ENCODE results near the gene ZNF33A. TPM values are rescaled to one million over a fixed set of nuclear protein-coding genes. Genes with fewer than 3 reads are reported as not detected.
"Not testable (repeated sequence)": the region's sequence is repeated elsewhere in the genome, so short reads cannot be mapped to it uniquely, and the experiment has no call there.

ZNF33A gene
- total RNA-seq, 1 donor from 2014 or later = 18.9 TPM

GRCh38 chr10:37976091-37976879 is 34.2 kb upstream of the ZNF33A start, which contains the start of gene ZNF25:
Gene ZNF25 (minus strand): TSS chr10:37976647. CDS start chr10:37971722, 4,925 bp downstream.
- Histone ChIP-seq H3K9me3 (no peaks in the 10 kb centered on the region), H3K27ac (peak within 1 kb of the TSS; percentile 96), H3K4me1 (peaks cover 12% of the 10 kb centered on the region), H3K36me3 (no peaks in the 10 kb centered on the region), H3K4me3 (peak within 1 kb of the TSS; percentile 63 to 77), H3K27me3 (no peaks in the 10 kb centered on the region)
- DNase-seq (ENCODE audit: extremely low spot score in 2 of 2) = peak; percentile 99
- TF ChIP-seq CTCF (IDR thresholded peaks at IDR 0.05) = peak; percentile 51 to 91 (median 81)
- peak in 1 of 2 donors; percentile 66 for TF ChIP-seq POLR2A (IDR thresholded peaks at IDR 0.05)
- TF ChIP-seq POLR2AphosphoS5 (IDR thresholded peaks at IDR 0.05; ENCODE audit: insufficient read depth in 1 of 2, low read depth in 1 of 2) = peak; percentile 91 to 97
- intact Hi-C loops (cut with DNase I) = loop anchor here (2.0 to 10.0 kb wide), 2 partner anchors 35 to 119 kb away; partner anchors contain the start of genes ZNF33A and ZNF37A

- Histone ChIP-seq H3K4me3 (peak overlapping the region; percentile 32 to 77), H3K4me1 (peaks cover 12% of the 10 kb centered on the region), H3K9me3 (no peaks in the 10 kb centered on the region), H3K27me3 (no peaks in the 10 kb centered on the region), H3K36me3 (no peaks in the 10 kb centered on the region), H3K27ac (peak overlapping the region; percentile 55)
- intact Hi-C loops (cut with DNase I) = loop anchor here (2.0 to 10.0 kb wide), 2 partner anchors 34 to 118 kb away; partner anchors contain the start of genes ZNF33A and ZNF37A
- no peak for DNase-seq (ENCODE audit: extremely low spot score in 2 of 2)
- TF ChIP-seq POLR2A (IDR thresholded peaks at IDR 0.05) = no peak
- no peak for TF ChIP-seq POLR2AphosphoS5 (IDR thresholded peaks at IDR 0.05; ENCODE audit: insufficient read depth in 1 of 2, low read depth in 1 of 2)
- TF ChIP-seq CTCF (IDR thresholded peaks at IDR 0.05) = no peak
These were observed 33.6 kb upstream of the ZNF33A start for GRCh38 chr10:37976880-37977203.

GRCh38 chr10:37991655-37992054 is 18.8 kb upstream of the ZNF33A start:
- no peak for DNase-seq (ENCODE audit: extremely low spot score in 2 of 2)
- no peak overlapping the region for H3K4me3 ChIP-seq
- TF ChIP-seq POLR2A (IDR thresholded peaks at IDR 0.05) = no peak
- no peak for TF ChIP-seq CTCF (IDR thresholded peaks at IDR 0.05)
- no peak for TF ChIP-seq POLR2AphosphoS5 (IDR thresholded peaks at IDR 0.05; ENCODE audit: insufficient read depth in 1 of 2, low read depth in 1 of 2)
- no peaks in the 10 kb centered on the region for H3K4me1 ChIP-seq
- no peaks in the 10 kb centered on the region for H3K36me3 ChIP-seq
- intact Hi-C loops (cut with DNase I) = no loop called here
- no peaks in the 10 kb centered on the region for H3K27me3 ChIP-seq
- H3K27ac ChIP-seq = no peak overlapping the region
- no peaks in the 10 kb centered on the region for H3K9me3 ChIP-seq

GRCh38 chr10:37992083-37992482 is 18.4 kb upstream of the ZNF33A start:
- no peak overlapping the region for H3K4me3 ChIP-seq
- intact Hi-C loops (cut with DNase I) = no loop called here
- TF ChIP-seq POLR2A (IDR thresholded peaks at IDR 0.05) (no peak), CTCF (IDR thresholded peaks at IDR 0.05) (no peak), POLR2AphosphoS5 (IDR thresholded peaks at IDR 0.05; ENCODE audit: insufficient read depth in 1 of 2, low read depth in 1 of 2) (no peak)
- H3K9me3 ChIP-seq = no peaks in the 10 kb centered on the region
- H3K36me3 ChIP-seq = no peaks in the 10 kb centered on the region
- H3K4me1 ChIP-seq = no peaks in the 10 kb centered on the region
- no peak overlapping the region for H3K27ac ChIP-seq
- DNase-seq (ENCODE audit: extremely low spot score in 2 of 2) = no peak
- no peaks in the 10 kb centered on the region for H3K27me3 ChIP-seq

GRCh38 chr10:37998920-37999319 is 11.6 kb upstream of the ZNF33A start:
- H3K4me3 ChIP-seq; intact Hi-C loops (cut with DNase I): not testable (repeated sequence)

GRCh38 chr10:38000474-38000873 is 10.0 kb upstream of the ZNF33A start:
- H3K36me3 ChIP-seq; DNase-seq (ENCODE audit: extremely low spot score in 2 of 2); H3K27ac ChIP-seq; H3K4me3 ChIP-seq; H3K4me1 ChIP-seq; H3K9me3 ChIP-seq; intact Hi-C loops (cut with DNase I); H3K27me3 ChIP-seq: not testable (repeated sequence)

More at GRCh38 chr10:37998920-37999319, 11.6 kb upstream of the ZNF33A start:
- H3K27me3 ChIP-seq; H3K4me1 ChIP-seq; H3K27ac ChIP-seq; H3K36me3 ChIP-seq; DNase-seq (ENCODE audit: extremely low spot score in 2 of 2); H3K9me3 ChIP-seq: not testable (repeated sequence)
